HL-60 (cell line): ENCODE measurements around the gene NUBP2.

Source experiments
- DNase-seq, 2 experiments: peaks; one replicate each; pipeline ENCODE4 v3.0.0-alpha.2; 2010 to 2020; ENCODE audit warnings: low read depth in 1 of 2, low spot score in 1 of 2
- H3K27ac ChIP-seq: fragments of 250-450 bp; sonication (Bioruptor Pico); replicated peaks from 2 replicates; pipeline ENCODE4 v1.5.1; 2020; ENCODE audit warnings: mild to moderate bottlenecking, moderate library complexity
- H3K27me3 ChIP-seq: fragments of 250-450 bp; sonication (Bioruptor Pico); 2 replicates; pipeline ENCODE4 v1.5.1; 2021; ENCODE audit warnings: mild to moderate bottlenecking, moderate library complexity; ENCODE audit not compliant: insufficient read depth, poor library complexity, severe bottlenecking
- H3K4me3 ChIP-seq: replicated peaks from 2 replicates; pipeline ENCODE4 v1.5.1; 2011; ENCODE audit warnings: mild to moderate bottlenecking, control low read depth, low read length; ENCODE audit not compliant: insufficient read depth
- GABPA ChIP-seq: IDR thresholded peaks from 2 replicates; pipeline ENCODE4 v1.6.1; 2012; ENCODE audit warnings: low read depth
- POLR2AphosphoS5 ChIP-seq: IDR thresholded peaks from 2 replicates; pipeline ENCODE4 v1.6.1; 2012; ENCODE audit warnings: low read depth
- REST ChIP-seq: IDR thresholded peaks from 2 replicates; pipeline ENCODE4 v1.6.1; 2012; ENCODE audit warnings: low read depth; ENCODE audit not compliant: insufficient replicate concordance
- SPI1 ChIP-seq: IDR thresholded peaks from 2 replicates; pipeline ENCODE4 v1.6.1; 2012; ENCODE audit warnings: low read depth, mild to moderate bottlenecking, borderline replicate concordance
- TF ChIP-seq, protein P1 (sequence below): IDR thresholded peaks from one replicate; pipeline ENCODE4 v1.5.1; 2011; ENCODE audit warnings: low read length, control low read depth, inconsistent platforms; ENCODE audit not compliant: insufficient read depth

Gene NUBP2

GRCh38 chr16:1760911-1761310, 21.8 kb upstream of the NUBP2 start:
- Histone ChIP-seq H3K27ac (no peak overlapping the region), H3K27me3 (no peaks in the 10 kb centered on the region), H3K4me3 (no peak overlapping the region)
- no peak for DNase-seq
- TF ChIP-seq, protein P1, sequence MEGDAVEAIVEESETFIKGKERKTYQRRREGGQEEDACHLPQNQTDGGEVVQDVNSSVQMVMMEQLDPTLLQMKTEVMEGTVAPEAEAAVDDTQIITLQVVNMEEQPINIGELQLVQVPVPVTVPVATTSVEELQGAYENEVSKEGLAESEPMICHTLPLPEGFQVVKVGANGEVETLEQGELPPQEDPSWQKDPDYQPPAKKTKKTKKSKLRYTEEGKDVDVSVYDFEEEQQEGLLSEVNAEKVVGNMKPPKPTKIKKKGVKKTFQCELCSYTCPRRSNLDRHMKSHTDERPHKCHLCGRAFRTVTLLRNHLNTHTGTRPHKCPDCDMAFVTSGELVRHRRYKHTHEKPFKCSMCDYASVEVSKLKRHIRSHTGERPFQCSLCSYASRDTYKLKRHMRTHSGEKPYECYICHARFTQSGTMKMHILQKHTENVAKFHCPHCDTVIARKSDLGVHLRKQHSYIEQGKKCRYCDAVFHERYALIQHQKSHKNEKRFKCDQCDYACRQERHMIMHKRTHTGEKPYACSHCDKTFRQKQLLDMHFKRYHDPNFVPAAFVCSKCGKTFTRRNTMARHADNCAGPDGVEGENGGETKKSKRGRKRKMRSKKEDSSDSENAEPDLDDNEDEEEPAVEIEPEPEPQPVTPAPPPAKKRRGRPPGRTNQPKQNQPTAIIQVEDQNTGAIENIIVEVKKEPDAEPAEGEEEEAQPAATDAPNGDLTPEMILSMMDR, result no peak
- no peak for TF ChIP-seq SPI1
- TF ChIP-seq POLR2AphosphoS5, result no peak
- no peak for TF ChIP-seq REST
- TF ChIP-seq GABPA, result no peak

GRCh38 chr16:1761751-1762150, 21.0 kb upstream of the NUBP2 start:
- Histone ChIP-seq H3K4me3 (no peak overlapping the region), H3K27me3 (no peaks in the 10 kb centered on the region), H3K27ac (no peak overlapping the region)
- no peak for DNase-seq
- TF ChIP-seq POLR2AphosphoS5, result no peak
- no peak for TF ChIP-seq GABPA
- no peak for TF ChIP-seq REST
- TF ChIP-seq, protein P1, result no peak
- TF ChIP-seq SPI1, result no peak

DNA sequence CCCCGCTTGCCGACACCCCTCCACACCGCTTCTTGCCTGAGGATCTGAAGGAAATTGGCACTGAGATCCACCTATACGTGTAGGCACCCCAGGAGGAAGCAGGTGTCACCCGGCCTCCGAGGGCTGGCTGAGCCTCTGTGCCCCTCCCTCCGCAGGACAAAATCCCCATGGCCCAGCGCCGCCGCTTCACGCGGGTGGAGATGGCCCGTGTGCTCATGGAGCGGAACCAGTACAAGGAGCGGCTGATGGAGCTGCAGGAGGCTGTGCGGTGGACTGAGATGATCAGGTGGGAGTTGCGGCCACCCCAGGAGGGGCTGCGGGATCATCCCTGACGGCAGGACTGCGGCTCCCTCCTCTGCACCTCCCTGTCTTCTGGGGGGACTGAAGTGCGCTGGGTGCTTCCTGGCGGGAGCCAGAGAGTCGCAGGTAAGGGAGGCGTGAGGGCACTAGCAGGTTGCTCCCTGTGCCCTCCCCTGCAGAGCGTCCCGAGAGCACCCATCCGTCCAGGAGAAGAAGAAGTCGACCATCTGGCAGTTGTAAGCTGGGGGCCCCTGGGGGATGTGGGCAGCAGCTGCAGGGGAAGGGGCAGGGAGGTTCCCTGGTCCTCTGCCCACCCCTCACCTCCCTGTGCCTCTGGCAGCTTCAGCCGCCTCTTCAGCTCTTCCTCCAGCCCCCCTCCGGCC, 20.4 kb upstream of the NUBP2 start:
- no peak overlapping the region for H3K4me3 ChIP-seq
- DNase-seq, result no peak
- H3K27me3 ChIP-seq, result no peaks in the 10 kb centered on the region
- H3K27ac ChIP-seq, result no peak overlapping the region
- TF ChIP-seq POLR2AphosphoS5 (no peak), GABPA (no peak), SPI1 (no peak), REST (no peak)
- TF ChIP-seq, protein P1, result no peak
